Putamen (tissue), 1 donor: Measurements from ENCODE around the gene CTBP2.
A peak's percentile ranks its signal among the peaks of the same experiment; 100 is the strongest.

ENCODE experiments used
- DNase-seq: peaks from one replicate; pipeline ENCODE4 v3.0.0-alpha.2; 2016; ENCODE audit warnings: low spot score

The CTBP2 gene

GRCh38 chr10:125125951-125126735 is 34.2 kb downstream of the CTBP2 start:
- no peak for DNase-seq

DNA sequence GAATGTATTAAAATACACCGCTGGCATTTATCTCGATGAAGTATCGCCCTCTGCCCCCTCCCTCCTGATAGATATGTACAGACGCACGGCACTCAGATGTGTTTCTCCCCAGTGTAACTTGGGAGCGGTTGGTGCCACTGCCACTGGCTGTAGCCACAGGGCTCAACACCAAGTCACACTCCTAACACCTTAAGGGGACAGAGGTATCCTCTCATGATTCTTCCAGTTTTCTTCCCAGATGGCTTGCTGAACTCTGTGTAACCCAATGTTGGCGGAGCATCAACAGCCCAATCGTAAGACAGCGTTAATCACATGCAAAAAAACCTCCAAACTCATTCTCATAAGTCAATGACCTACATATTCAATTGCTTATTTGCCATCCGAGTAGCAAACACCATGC is 35.5 kb downstream of the CTBP2 start:
- DNase-seq: no peak

- DNase-seq: no peak
These were observed 36.3 kb downstream of the CTBP2 start for GRCh38 chr10:125124115-125124487.

GRCh38 chr10:125123476-125124114 is 36.8 kb downstream of the CTBP2 start:
- DNase-seq: peak; percentile 47

DNA sequence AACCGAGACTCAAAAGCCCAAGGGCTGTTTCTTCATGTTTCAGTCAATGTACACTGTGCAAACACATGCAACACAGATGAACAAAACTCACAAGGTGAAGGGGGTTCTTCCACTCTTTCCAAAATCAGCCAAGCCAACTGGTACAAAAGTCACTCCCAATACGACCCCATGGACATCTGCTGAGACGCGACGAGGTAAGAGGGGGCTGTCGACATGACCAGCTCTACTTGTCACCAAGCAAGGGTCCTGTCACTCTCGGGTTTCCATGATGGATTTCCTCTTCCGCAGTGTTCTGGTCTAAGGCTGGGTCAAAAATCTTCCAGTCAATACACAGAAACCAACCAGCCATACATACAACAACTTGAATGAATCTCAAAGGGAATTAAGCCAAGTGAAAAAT is 37.8 kb downstream of the CTBP2 start:
- no peak for DNase-seq

- DNase-seq: no peak
These were observed 39.4 kb downstream of the CTBP2 start for GRCh38 chr10:125121003-125121402.

DNA sequence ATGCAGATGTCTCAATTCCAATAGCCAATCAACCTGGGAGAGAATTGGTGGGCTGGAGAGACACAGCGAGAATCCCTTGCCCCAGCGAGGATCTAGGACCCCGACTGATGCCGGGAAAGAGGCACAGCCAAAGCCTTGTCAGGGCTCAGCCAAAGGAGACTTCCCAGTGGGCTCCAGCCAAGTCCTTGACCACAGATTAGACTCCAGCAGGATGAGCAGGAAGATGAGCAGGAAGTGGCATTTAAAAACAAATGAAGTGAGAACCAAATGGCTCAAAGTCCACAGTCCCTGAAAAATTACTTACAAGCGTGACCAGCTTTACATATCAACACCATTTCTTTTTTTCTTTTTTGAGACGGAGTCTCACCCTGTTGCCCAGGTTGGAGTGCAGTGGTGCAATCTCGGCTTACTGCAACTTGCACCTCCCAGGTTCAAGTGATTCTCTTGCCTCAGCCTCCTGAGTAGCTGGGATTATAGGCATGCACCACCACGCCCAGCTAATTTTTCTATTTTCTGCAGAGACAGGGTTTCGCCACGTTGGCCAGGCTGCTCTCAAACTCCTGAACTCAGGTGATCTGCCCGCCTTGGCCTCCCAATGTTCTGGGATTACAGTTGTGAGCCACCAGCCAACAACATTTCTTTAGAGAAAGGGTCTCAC is 40.2 kb downstream of the CTBP2 start:
- DNase-seq: no peak

DNA sequence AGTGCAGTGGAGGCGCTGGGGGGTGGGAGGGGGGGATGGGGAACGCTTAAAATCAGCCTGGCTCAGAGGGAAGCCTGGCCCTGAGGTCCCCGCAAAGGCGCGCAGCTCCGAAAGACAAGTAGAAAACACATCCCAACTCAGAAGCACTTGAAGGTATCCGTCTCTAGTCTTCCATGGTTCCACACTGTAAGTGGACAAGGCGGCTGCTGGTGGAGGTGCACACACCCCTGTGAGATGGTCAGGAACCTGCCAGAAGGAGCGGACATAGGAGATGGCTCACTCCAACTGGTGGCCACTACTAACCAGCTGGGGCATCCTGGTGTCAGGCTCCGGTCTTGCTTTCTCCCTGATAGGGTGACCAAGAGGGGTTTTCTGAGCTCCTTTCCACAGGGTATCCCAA is 41.7 kb downstream of the CTBP2 start:
- DNase-seq: no peak

DNA sequence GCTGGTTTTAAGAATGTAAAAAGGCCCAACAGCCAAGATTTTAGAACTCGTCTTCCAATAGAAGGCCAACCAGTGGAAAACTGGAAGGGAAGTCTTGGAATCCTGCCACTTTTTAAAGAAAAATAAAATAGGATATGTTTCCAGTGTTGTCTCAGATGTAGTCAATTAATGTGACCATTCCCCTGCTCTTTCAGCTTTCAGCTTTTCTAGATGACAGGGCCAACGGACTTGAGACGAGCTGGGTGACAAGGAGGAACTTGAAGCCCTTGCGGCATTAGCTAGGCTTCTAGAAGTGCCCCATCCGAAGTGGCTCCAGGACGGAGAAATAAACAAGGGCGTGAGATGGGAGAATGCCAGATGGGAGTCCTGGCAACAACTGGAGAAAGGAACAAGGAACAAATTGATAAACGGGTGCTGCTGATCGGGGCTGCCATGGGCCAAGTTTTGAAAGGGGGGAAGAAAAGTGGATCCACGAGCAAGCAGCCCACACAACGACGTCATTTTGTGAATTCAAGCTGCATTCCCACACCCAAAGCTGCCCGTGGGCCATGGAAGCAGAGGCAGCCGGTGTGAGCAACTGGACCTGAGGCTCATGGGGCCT is 42.3 kb downstream of the CTBP2 start:
- DNase-seq: peak; percentile 32

GRCh38 chr10:125116652-125117310 is 43.6 kb downstream of the CTBP2 start:
- no peak for DNase-seq

GRCh38 chr10:125116041-125116649 is 44.2 kb downstream of the CTBP2 start:
- DNase-seq: no peak

DNA sequence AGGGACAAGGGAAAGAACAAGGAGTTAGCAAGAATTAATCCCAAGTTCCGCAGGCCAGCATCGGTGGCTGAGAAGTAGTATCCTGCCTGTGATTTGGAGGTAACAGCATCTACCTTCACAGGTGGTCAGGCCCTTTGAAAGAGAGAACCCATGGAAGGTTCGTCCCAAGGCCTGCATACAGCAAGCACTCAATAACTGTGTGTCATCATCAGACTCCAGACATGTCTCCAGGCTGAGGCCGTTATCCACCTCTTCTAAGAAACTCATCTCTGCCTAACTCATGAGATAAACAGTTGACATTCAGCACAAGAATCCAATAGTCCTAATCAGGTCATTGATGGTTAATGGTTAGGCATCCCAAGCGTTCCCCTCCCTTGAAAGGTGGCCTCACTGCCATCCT is 45.0 kb downstream of the CTBP2 start:
- DNase-seq: no peak

DNA sequence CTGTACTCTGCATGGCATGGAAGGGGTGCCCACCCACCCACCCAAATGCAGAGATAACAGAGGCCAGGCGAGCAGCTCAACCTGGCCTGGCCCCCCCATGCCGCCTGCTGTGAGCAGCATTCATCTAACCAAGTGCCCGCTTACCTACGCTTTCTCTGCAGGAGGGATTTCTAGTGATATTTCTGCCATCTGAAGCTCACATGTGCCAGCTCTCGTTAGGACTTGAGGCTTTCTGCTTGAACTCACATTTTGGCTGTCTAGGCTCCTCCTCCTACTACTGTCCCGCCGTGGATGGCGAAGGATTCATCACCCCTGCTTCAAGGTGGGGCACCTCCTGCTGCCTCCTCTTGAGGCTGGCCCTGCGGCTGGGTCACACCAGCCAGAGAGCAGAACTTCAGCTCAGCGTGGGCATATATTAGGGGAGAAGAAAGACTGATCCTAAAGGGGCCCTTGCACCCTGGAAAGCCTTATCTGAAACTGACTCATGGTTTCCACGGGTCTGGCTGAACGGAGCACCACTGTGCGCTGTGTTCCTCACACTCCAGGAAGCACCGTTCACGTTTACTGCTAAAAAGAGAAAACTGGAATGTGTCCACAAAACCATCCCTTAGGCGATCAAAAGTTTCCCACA is 45.5 kb downstream of the CTBP2 start:
- DNase-seq: no peak

- no peak for DNase-seq
These were observed 46.5 kb downstream of the CTBP2 start for GRCh38 chr10:125113691-125114371.

GRCh38 chr10:125112697-125113494 is 47.5 kb downstream of the CTBP2 start:
- DNase-seq: no peak

DNA sequence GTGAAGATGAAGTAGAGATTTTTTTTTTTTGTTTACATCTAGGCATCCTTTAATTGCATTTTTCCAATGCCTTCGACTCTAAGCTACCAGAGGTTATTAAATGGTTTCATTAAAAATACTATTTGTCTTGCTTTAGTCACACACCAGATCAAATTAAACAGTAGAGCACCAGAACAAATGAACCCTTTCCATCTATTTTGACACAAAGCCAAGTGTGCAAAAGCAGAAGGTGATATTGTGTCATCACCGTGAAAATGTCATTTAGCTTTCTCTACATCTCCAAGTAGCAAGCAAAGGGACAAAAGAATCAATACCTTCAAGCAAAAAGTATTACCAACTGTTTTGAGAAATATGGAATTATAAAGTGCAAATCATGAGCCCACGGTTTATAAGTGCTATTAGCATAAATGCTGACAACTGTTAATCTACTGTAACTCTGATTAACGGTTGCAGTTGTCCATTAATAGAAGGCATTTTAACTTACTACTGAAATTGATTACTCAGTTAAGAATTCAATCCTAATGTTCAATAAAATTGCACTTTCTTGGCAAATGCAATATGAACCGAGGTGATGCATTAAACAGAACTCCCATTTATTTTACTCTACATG is 49.1 kb downstream of the CTBP2 start:
- DNase-seq: no peak

DNA sequence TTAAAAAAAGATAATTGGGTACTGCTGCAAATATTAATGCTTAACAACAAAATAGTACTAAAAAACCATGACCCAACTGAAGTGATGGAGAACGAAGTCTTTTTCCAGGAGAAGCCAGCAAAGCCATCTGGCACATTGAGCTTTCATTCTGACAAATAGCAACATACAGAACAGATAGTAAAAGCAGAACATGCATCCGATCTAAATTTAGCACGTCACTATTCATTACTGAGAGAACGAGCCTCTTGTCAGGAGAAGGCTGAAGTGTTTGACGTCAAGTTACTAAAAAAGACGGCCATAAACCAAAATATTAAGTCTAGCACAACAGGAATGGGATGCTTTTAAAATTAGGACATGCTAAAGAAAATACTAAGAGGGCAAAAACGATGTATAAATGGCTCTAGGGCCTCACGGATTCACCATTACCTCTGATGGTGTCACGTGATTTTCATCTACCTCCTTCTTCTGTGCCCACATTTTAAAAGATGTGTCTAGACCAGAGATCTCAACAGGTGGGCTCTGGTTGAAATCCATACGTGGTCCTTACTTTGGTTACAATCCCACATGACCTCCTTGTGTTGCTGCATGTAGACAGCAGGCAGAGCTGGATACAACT is 52.3 kb downstream of the CTBP2 start:
- no peak for DNase-seq

GRCh38 chr10:125107166-125107949 is 53.0 kb downstream of the CTBP2 start:
- no peak for DNase-seq
